ENCODE measurements around the gene ATF2. TPM values are rescaled to one million over a fixed set of nuclear protein-coding genes. Genes with fewer than 3 reads are reported as not detected.
A peak's percentile ranks its signal among the peaks of the same experiment; 100 is the strongest.

Gene ATF2
- total and polyA plus RNA-seq, 2 of the 13 experiments (the other 11 are each of a cell fraction or from before 2014, with no cell fraction given) = 91.6 to 95.1 TPM

- TF ChIP-seq ZBTB2 (CRISPR knock-in tag; IDR thresholded peaks at IDR 0.05; ENCODE audit: low read depth) = peak; percentile 40; the same call in 1 of the 2 replicates
- no peak for TF ChIP-seq SRSF9 (IDR thresholded peaks at IDR 0.05; ENCODE audit: borderline replicate concordance, insufficient read depth, low read depth, low read length, poor library complexity, severe bottlenecking)
- no peak for TF ChIP-seq HMGA1 (CRISPR knock-in tag; conservative IDR thresholded peaks at IDR 0.05)
- no peak for TF ChIP-seq PBX2 (CRISPR knock-in tag; IDR thresholded peaks at IDR 0.05)
- peak; percentile 57; the same call in 1 of the 2 replicates for TF ChIP-seq CEBPB (IDR thresholded peaks at IDR 0.05; ENCODE audit: borderline replicate concordance, low read depth, low read length)
- TF ChIP-seq PTBP1 (IDR thresholded peaks at IDR 0.05; ENCODE audit: low read depth, low read length, poor library complexity, severe bottlenecking) = peak; percentile 40
- peak; percentile 45 for TF ChIP-seq ZNF710 (CRISPR knock-in tag; IDR thresholded peaks at IDR 0.05; ENCODE audit: borderline replicate concordance)
- peak; percentile 75; the same call in 1 of the 2 replicates for TF ChIP-seq NCOR1 (IDR thresholded peaks at IDR 0.05; ENCODE audit: borderline replicate concordance, low read length)
- TF ChIP-seq ZNF451 (CRISPR knock-in tag; IDR thresholded peaks at IDR 0.05) = no peak; the same call in none of the 2 replicates
- no peak for TF ChIP-seq RFXAP (CRISPR knock-in tag; IDR thresholded peaks at IDR 0.05; ENCODE audit: borderline replicate concordance)
- TF ChIP-seq PRDM4 (CRISPR knock-in tag; IDR thresholded peaks at IDR 0.05; ENCODE audit: borderline replicate concordance) = 0 out of 2 replicates have a peak, but pooled peaks have one; percentile 22
- no peak for TF ChIP-seq FOXM1 (CRISPR knock-in tag; IDR thresholded peaks at IDR 0.05)
- no peak for TF ChIP-seq CEBPZ (IDR thresholded peaks at IDR 0.05; ENCODE audit: low read length)
- TF ChIP-seq GRHL1 (CRISPR knock-in tag; conservative IDR thresholded peaks at IDR 0.05) = no peak
These were observed 13.3 kb upstream of the ATF2 start, which contains the start of gene ATP5MC3 (continued) for GRCh38 chr2:175181104-175181876.

Measured in HepG2 (cell line).